DOHH2 (cell line): ENCODE measurements around the gene CD244.

ENCODE experiments used
- H3F3A ChIP-seq: fragments of 200-600 bp; sonication (generic), shearing (Covaris generic); 2 replicates; pipeline ENCODE4 v1.6.0; 2016; ENCODE audit warnings: antibody characterized with exemption, mild to moderate bottlenecking; ENCODE audit not compliant: control insufficient read depth, insufficient read depth
- H3K27ac ChIP-seq: fragments of 200-600 bp; sonication (generic); 2 replicates; pipeline ENCODE4 v1.5.1; 2014; ENCODE audit warnings: low read depth, mild to moderate bottlenecking, low read length, moderate library complexity
- H3K27me3 ChIP-seq: fragments of 200-600 bp; sonication (generic); 2 replicates; pipeline ENCODE4 v1.6.1; 2014; ENCODE audit warnings: mild to moderate bottlenecking, low read length, mixed read lengths; ENCODE audit not compliant: control insufficient read depth
- H3K36me3 ChIP-seq: fragments of 200-600 bp; sonication (generic); 2 replicates; pipeline ENCODE4 v1.6.1; 2014; ENCODE audit warnings: mild to moderate bottlenecking, low read length, moderate library complexity, mixed read lengths; ENCODE audit not compliant: control insufficient read depth
- H3K4me1 ChIP-seq: fragments of 200-600 bp; sonication (generic); 2 replicates; pipeline ENCODE4 v1.6.1; 2014; ENCODE audit warnings: mild to moderate bottlenecking, low read length, mixed read lengths; ENCODE audit not compliant: control insufficient read depth
- H3K4me2 ChIP-seq: fragments of 200-600 bp; sonication (generic); 2 replicates; pipeline ENCODE4 v1.6.0; 2014; ENCODE audit warnings: mild to moderate bottlenecking, low read length, moderate library complexity
- H3K4me3 ChIP-seq: fragments of 200-600 bp; sonication (generic); 2 replicates; pipeline ENCODE4 v1.5.1; 2014; ENCODE audit warnings: mild to moderate bottlenecking, low read length, mixed read lengths
- H3K79me2 ChIP-seq: fragments of 200-600 bp; sonication (generic); 2 replicates; pipeline ENCODE4 v1.6.1; 2014; ENCODE audit warnings: mild to moderate bottlenecking, low read length, mixed read lengths; ENCODE audit not compliant: control insufficient read depth
- H3K9me2 ChIP-seq: fragments of 200-600 bp; sonication (generic); replicated peaks from 2 replicates; pipeline ENCODE4 v1.6.1; 2014; ENCODE audit warnings: mild to moderate bottlenecking, low read length, mixed read lengths; ENCODE audit not compliant: control insufficient read depth
- H3K9me3 ChIP-seq: fragments of 200-600 bp; sonication (generic); 2 replicates; pipeline ENCODE4 v1.6.1; 2014; ENCODE audit warnings: antibody characterized with exemption, low read length, mixed read lengths; ENCODE audit not compliant: control insufficient read depth, insufficient read depth
- H4K20me1 ChIP-seq: fragments of 200-600 bp; sonication (generic); 2 replicates; pipeline ENCODE4 v1.6.0; 2014; ENCODE audit warnings: low read depth, mild to moderate bottlenecking, antibody characterized with exemption, low read length, moderate library complexity; ENCODE audit not compliant: control insufficient read depth, insufficient read depth
- CTCF ChIP-seq: fragments of 200-600 bp; sonication (generic); IDR thresholded peaks from one replicate; pipeline ENCODE4 v1.5.1; 2014; ENCODE audit warnings: antibody characterized with exemption, mild to moderate bottlenecking, low read depth, low read length; ENCODE audit not compliant: poor library complexity, severe bottlenecking
- EZH2phosphoT487 ChIP-seq: fragments of 200-600 bp; sonication (generic); IDR thresholded peaks from 2 replicates; pipeline ENCODE4 v1.6.1; 2017; ENCODE audit warnings: borderline replicate concordance, mild to moderate bottlenecking, antibody characterized with exemption, low read length, moderate library complexity, mixed read lengths

CD244 gene

GRCh38 chr1:160862203-160863060 is at the start of gene CD244:
Gene CD244 (minus strand): TSS chr1:160862887. CDS start chr1:160862677, 210 bp downstream.
- no peak within 1 kb of the TSS for H3K4me2 ChIP-seq
- no peaks in the 10 kb centered on the region for H3F3A ChIP-seq

GRCh38 chr1:160911925-160912324 is 49.2 kb upstream of the CD244 start:
- Histone ChIP-seq H3K79me2 (no peaks in the 10 kb centered on the region), H3K9me2 (no peaks in the 10 kb centered on the region), H3K27ac (no peak overlapping the region), H3K4me3 (no peak overlapping the region), H4K20me1 (no peaks in the 10 kb centered on the region), H3K4me2 (no peak overlapping the region), H3K9me3 (no peaks in the 10 kb centered on the region), H3K27me3 (peaks cover 3% of the 10 kb centered on the region; the same call in 1 of the 2 replicates), H3K4me1 (no peaks in the 10 kb centered on the region), H3K36me3 (no peaks in the 10 kb centered on the region), H3F3A (no peaks in the 10 kb centered on the region)
- TF ChIP-seq CTCF, result no peak
- no peak for TF ChIP-seq EZH2phosphoT487

More at GRCh38 chr1:160862203-160863060, at the start of gene CD244:
- Histone ChIP-seq H3K4me3 (no peak within 1 kb of the TSS), H3K9me2 (no peaks in the 10 kb centered on the region), H3K4me1 (no peaks in the 10 kb centered on the region), H4K20me1 (no peaks in the 10 kb centered on the region), H3K27ac (no peak within 1 kb of the TSS), H3K9me3 (no peaks in the 10 kb centered on the region), H3K79me2 (no peaks in the 10 kb centered on the region), H3K27me3 (peaks cover 10% of the 10 kb centered on the region; the same call in 1 of the 2 replicates), H3K36me3 (no peaks in the 10 kb centered on the region)
- no peak for TF ChIP-seq CTCF
- no peak for TF ChIP-seq EZH2phosphoT487

GRCh38 chr1:160911441-160911840 is 48.8 kb upstream of the CD244 start:
- Histone ChIP-seq H3K27me3 (0 out of 2 replicates have a peak, but pooled peaks cover 2% of the 10 kb centered on the region), H4K20me1 (no peaks in the 10 kb centered on the region), H3K9me3 (no peaks in the 10 kb centered on the region), H3F3A (no peaks in the 10 kb centered on the region), H3K4me2 (no peak overlapping the region), H3K4me1 (no peaks in the 10 kb centered on the region), H3K36me3 (no peaks in the 10 kb centered on the region), H3K4me3 (no peak overlapping the region), H3K27ac (no peak overlapping the region), H3K9me2 (no peaks in the 10 kb centered on the region), H3K79me2 (no peaks in the 10 kb centered on the region)
- no peak for TF ChIP-seq CTCF
- TF ChIP-seq EZH2phosphoT487, result no peak
